ENCODE results near the gene GNG8. TPM values are rescaled to one million over a fixed set of nuclear protein-coding genes. Genes with fewer than 3 reads are reported as not detected.

The GNG8 gene
- total and polyA plus RNA-seq, 2 of the 13 experiments (the other 11 are each of a cell fraction or from before 2014, with no cell fraction given), result not detected

- TF ChIP-seq, protein P1, sequence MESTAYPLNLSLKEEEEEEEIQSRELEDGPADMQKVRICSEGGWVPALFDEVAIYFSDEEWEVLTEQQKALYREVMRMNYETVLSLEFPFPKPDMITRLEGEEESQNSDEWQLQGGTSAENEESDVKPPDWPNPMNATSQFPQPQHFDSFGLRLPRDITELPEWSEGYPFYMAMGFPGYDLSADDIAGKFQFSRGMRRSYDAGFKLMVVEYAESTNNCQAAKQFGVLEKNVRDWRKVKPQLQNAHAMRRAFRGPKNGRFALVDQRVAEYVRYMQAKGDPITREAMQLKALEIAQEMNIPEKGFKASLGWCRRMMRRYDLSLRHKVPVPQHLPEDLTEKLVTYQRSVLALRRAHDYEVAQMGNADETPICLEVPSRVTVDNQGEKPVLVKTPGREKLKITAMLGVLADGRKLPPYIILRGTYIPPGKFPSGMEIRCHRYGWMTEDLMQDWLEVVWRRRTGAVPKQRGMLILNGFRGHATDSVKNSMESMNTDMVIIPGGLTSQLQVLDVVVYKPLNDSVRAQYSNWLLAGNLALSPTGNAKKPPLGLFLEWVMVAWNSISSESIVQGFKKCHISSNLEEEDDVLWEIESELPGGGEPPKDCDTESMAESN (CRISPR knock-in tag; conservative IDR thresholded peaks at IDR 0.05), result 0 out of 2 replicates have a peak, but pooled peaks have one; percentile 31
- TF ChIP-seq SP140L (CRISPR knock-in tag; IDR thresholded peaks at IDR 0.05; ENCODE audit: borderline replicate concordance) (no peak), ZNF646 (CRISPR knock-in tag; IDR thresholded peaks at IDR 0.05) (no peak), ESRRA (CRISPR knock-in tag; IDR thresholded peaks at IDR 0.05; ENCODE audit: low read depth) (peak; percentile 67; the same call in 1 of the 2 replicates), ZNF230 (CRISPR knock-in tag; IDR thresholded peaks at IDR 0.05) (no peak), ZFP90 (CRISPR knock-in tag; IDR thresholded peaks at IDR 0.05; ENCODE audit: borderline replicate concordance) (no peak), HDAC2 (CRISPR knock-in tag; IDR thresholded peaks at IDR 0.05) (peak; percentile 60; the same call in 1 of the 2 replicates), POLR2AphosphoS2 (IDR thresholded peaks at IDR 0.05; ENCODE audit: low read depth, low read length) (peak; percentile 87; the same call in 1 of the 2 replicates), TFAP4 (IDR thresholded peaks at IDR 0.05; ENCODE audit: borderline replicate concordance, low read depth) (peak; percentile 25; the same call in 1 of the 2 replicates), EP300 (IDR thresholded peaks at IDR 0.05; ENCODE audit: low read depth in 2 of 2, low read length in 2 of 2) (peak in 1 of 2 experiments; percentile 74; a peak in 2 of 4 replicates), EP300 (CRISPR knock-in tag; IDR thresholded peaks at IDR 0.05; ENCODE audit: borderline replicate concordance) (no peak; the same call in 1 of the 2 replicates), SALL1 (CRISPR knock-in tag; IDR thresholded peaks at IDR 0.05) (peak; percentile 28; the same call in 1 of the 2 replicates)
- TF ChIP-seq, protein P2, sequence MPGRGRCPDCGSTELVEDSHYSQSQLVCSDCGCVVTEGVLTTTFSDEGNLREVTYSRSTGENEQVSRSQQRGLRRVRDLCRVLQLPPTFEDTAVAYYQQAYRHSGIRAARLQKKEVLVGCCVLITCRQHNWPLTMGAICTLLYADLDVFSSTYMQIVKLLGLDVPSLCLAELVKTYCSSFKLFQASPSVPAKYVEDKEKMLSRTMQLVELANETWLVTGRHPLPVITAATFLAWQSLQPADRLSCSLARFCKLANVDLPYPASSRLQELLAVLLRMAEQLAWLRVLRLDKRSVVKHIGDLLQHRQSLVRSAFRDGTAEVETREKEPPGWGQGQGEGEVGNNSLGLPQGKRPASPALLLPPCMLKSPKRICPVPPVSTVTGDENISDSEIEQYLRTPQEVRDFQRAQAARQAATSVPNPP (CRISPR knock-in tag; IDR thresholded peaks at IDR 0.05), result peak; percentile 70; the same call in 1 of the 2 replicates
- TF ChIP-seq, protein P3, sequence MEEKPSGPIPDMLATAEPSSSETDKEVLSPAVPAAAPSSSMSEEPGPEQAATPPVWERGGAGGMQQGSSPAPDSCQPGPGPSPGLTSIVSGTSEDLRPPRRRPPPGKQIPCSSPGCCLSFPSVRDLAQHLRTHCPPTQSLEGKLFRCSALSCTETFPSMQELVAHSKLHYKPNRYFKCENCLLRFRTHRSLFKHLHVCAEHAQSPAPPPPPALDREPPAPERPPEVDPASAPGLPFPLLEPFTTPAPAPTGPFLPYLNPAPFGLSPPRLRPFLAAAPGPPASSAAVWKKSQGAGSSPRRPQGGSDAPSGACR (CRISPR knock-in tag; IDR thresholded peaks at IDR 0.05), result peak; percentile 27; the same call in 1 of the 2 replicates
These were observed 32.8 kb downstream of the GNG8 start (continued) for GRCh38 chr19:46603195-46603637.
